PC-3 (cell line): Measurements from ENCODE around the gene IGSF9B. TPM values are rescaled to one million over a fixed set of nuclear protein-coding genes. Genes with fewer than 3 reads are reported as not detected.

Experiments used
- ATAC-seq: fragments of 200-7000 bp; cut with Tn5 transposase; 2 replicates; pipeline ENCODE4 v1.9.1; 2020; ENCODE audit warnings: mild to moderate bottlenecking, moderate library complexity
- BruUV-seq: library from RNA; stranded (reverse); fragments of 400-500 nt; replicated peaks from 2 replicates; lab custom pipeline; 2021; lab: Mats Ljungman, UMichigan
- CTCF ChIA-PET: fragments of 300-600 bp; sonication (Branson Sonifier 250); formaldehyde crosslinking; loops from one replicate; lab custom pipeline; 2022; ENCODE audit warnings: antibody characterized with exemption; lab: Charles Lee
- POLR2A ChIA-PET: fragments of 300-600 bp; sonication (Branson Sonifier 250); formaldehyde crosslinking; loops from one replicate; lab custom pipeline; 2022; ENCODE audit warnings: antibody characterized with exemption; ENCODE audit not compliant: unreplicated experiment; lab: Charles Lee
- DNase-seq: peaks from one replicate; pipeline ENCODE4 v3.0.0-alpha.2; 2015
- H2AFZ ChIP-seq: fragments of 300-600 bp; sonication (generic); 2 replicates; pipeline ENCODE4 v1.6.0; 2016; ENCODE audit warnings: antibody characterized with exemption, low read length
- H3F3A ChIP-seq: fragments of 300-600 bp; sonication (generic); one replicate; pipeline ENCODE4 v1.6.0; 2017; ENCODE audit warnings: antibody characterized with exemption, low read length, control low read depth, mild to moderate bottlenecking; ENCODE audit not compliant: unreplicated experiment
- H3K27ac ChIP-seq: fragments of 300-600 bp; sonication (generic); 2 replicates; pipeline ENCODE4 v1.5.1; 2016; ENCODE audit warnings: mild to moderate bottlenecking, low read length
- H3K27me3 ChIP-seq: fragments of 300-600 bp; sonication (generic); 2 replicates; pipeline ENCODE4 v1.6.1; 2016; ENCODE audit warnings: low read length, mixed read lengths
- H3K36me3 ChIP-seq: fragments of 300-600 bp; sonication (generic); 2 replicates; pipeline ENCODE4 v1.6.1; 2016; ENCODE audit warnings: low read depth, mixed run types, low read length, mixed read lengths
- H3K4me1 ChIP-seq: fragments of 300-600 bp; sonication (generic); 2 replicates; pipeline ENCODE4 v1.5.1; 2016; ENCODE audit warnings: low read length; ENCODE audit not compliant: insufficient read depth
- H3K4me2 ChIP-seq: fragments of 300-600 bp; sonication (generic); 2 replicates; pipeline ENCODE4 v1.6.0; 2016; ENCODE audit warnings: low read length
- H3K4me3 ChIP-seq: fragments of 300-600 bp; sonication (generic); 2 replicates; pipeline ENCODE4 v1.5.1; 2016; ENCODE audit warnings: mild to moderate bottlenecking, low read length, mixed read lengths
- H3K79me2 ChIP-seq: fragments of 300-600 bp; sonication (generic); 2 replicates; pipeline ENCODE4 v1.6.1; 2017; ENCODE audit warnings: low read length, mixed read lengths
- H3K9ac ChIP-seq: fragments of 300-600 bp; sonication (generic); 2 replicates; pipeline ENCODE4 v1.6.0; 2016; ENCODE audit warnings: mild to moderate bottlenecking, low read length
- H3K9me2 ChIP-seq: fragments of 300-600 bp; sonication (generic); replicated peaks from 2 replicates; pipeline ENCODE4 v1.6.1; 2016; ENCODE audit warnings: mixed run types, low read length, mixed read lengths
- H3K9me3 ChIP-seq: fragments of 300-600 bp; sonication (generic); 2 replicates; pipeline ENCODE4 v1.6.1; 2016; ENCODE audit warnings: low read length, mixed read lengths
- H4K20me1 ChIP-seq: fragments of 300-600 bp; sonication (generic); 2 replicates; pipeline ENCODE4 v1.6.1; 2016; ENCODE audit warnings: low read length, mixed read lengths
- EZH2 ChIP-seq: fragments of 300-600 bp; sonication (generic); IDR thresholded peaks from one replicate; pipeline ENCODE4 v1.6.1; 2017; ENCODE audit warnings: antibody characterized with exemption, mild to moderate bottlenecking, low read length; ENCODE audit not compliant: unreplicated experiment
- EZH2phosphoT487 ChIP-seq: fragments of 300-600 bp; sonication (generic); IDR thresholded peaks from 2 replicates; pipeline ENCODE4 v1.6.1; 2018; ENCODE audit warnings: mild to moderate bottlenecking, antibody characterized with exemption, low read length, borderline replicate concordance
- intact Hi-C: fragments of 100-400 bp; cut with micrococcal nuclease; formaldehyde crosslinking; loops from 2 replicates; pipeline ENCODE4 v1.9.0; 2023
- total RNA-seq: library from RNA; depleted of rRNA; stranded (reverse); fragments of >200 nt; gene quantifications from 2 replicates; pipeline ENCODE4 v1.2.3, GENCODE V29; 2014
- TF ChIP-seq, protein P1 (sequence below): fragments of 300-600 bp; sonication (generic); conservative IDR thresholded peaks from 2 replicates; pipeline ENCODE4 v1.5.1; 2017; ENCODE audit warnings: antibody characterized with exemption, low read depth, mild to moderate bottlenecking, low read length

IGSF9B gene
- total RNA-seq, 1 experiment from 2014 or later: 0.58 TPM

- no peak for ATAC-seq
- CTCF ChIA-PET: no interaction called here
- H3K9me2 ChIP-seq: no peaks in the 10 kb centered on the region
- no peak overlapping the region for H3K9ac ChIP-seq
- H3K4me3 ChIP-seq: no peak overlapping the region
- H3K27me3 ChIP-seq: no peaks in the 10 kb centered on the region; the same call in 1 of the 2 replicates
- no peaks in the 10 kb centered on the region for H3K79me2 ChIP-seq
- no peaks in the 10 kb centered on the region for H3K4me1 ChIP-seq
- H4K20me1 ChIP-seq: no peaks in the 10 kb centered on the region
- DNase-seq: no peak
- POLR2A ChIA-PET: no interaction called here
- no peak overlapping the region for H3K4me2 ChIP-seq
- no peaks in the 10 kb centered on the region for H3F3A ChIP-seq
- H3K36me3 ChIP-seq: no peaks in the 10 kb centered on the region
- no TSS peak for BruUV-seq
- no peaks in the 10 kb centered on the region for H3K9me3 ChIP-seq
- TF ChIP-seq EZH2 (no peak), EZH2phosphoT487 (no peak)
- TF ChIP-seq, protein P1, sequence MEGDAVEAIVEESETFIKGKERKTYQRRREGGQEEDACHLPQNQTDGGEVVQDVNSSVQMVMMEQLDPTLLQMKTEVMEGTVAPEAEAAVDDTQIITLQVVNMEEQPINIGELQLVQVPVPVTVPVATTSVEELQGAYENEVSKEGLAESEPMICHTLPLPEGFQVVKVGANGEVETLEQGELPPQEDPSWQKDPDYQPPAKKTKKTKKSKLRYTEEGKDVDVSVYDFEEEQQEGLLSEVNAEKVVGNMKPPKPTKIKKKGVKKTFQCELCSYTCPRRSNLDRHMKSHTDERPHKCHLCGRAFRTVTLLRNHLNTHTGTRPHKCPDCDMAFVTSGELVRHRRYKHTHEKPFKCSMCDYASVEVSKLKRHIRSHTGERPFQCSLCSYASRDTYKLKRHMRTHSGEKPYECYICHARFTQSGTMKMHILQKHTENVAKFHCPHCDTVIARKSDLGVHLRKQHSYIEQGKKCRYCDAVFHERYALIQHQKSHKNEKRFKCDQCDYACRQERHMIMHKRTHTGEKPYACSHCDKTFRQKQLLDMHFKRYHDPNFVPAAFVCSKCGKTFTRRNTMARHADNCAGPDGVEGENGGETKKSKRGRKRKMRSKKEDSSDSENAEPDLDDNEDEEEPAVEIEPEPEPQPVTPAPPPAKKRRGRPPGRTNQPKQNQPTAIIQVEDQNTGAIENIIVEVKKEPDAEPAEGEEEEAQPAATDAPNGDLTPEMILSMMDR: no peak
- H2AFZ ChIP-seq: no peak overlapping the region
- intact Hi-C loops: no loop called here
- no peak overlapping the region for H3K27ac ChIP-seq
Measured at GRCh38 chr11:133913761-133914160, 43.0 kb downstream of the IGSF9B start.

DNA sequence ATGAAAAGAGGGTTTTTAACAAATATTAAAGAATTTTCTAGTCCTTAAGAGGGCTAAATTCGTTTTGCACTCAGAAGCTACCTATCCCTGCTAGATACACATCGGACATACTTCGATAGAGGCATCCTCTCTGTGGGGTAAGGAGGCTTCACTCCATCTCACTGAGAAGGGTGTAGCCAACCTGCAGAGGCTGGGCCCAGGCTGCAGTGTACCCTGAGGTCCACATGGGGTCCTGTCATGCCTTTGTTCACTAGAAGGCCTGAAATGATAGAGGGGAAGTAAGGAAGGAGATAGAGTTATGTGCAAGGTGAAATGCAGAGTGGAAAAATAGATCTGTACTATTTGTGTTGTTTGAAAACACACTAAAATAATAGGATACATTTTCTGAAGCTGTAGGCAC is 45.6 kb downstream of the IGSF9B start:
- ATAC-seq (peak; percentile 50; the same call in 1 of the 2 replicates), DNase-seq (peak; percentile 7)
- H3F3A ChIP-seq: no peaks in the 10 kb centered on the region
- H2AFZ ChIP-seq: no peak overlapping the region
- intact Hi-C loops: no loop called here
- H3K4me2 ChIP-seq: no peak overlapping the region
- H3K27me3 ChIP-seq: no peaks in the 10 kb centered on the region; the same call in 1 of the 2 replicates
- no peak overlapping the region for H3K9ac ChIP-seq
- CTCF ChIA-PET: no interaction called here
- H3K79me2 ChIP-seq: no peaks in the 10 kb centered on the region
- no peaks in the 10 kb centered on the region for H3K36me3 ChIP-seq
- POLR2A ChIA-PET: no interaction called here
- TF ChIP-seq, protein P1: 0 out of 2 replicates have a peak, but pooled peaks have one; percentile 31
- TF ChIP-seq EZH2phosphoT487: no peak
- H3K9me2 ChIP-seq: no peaks in the 10 kb centered on the region
- H3K9me3 ChIP-seq: no peaks in the 10 kb centered on the region
- H3K27ac ChIP-seq: no peak overlapping the region
- no peaks in the 10 kb centered on the region for H3K4me1 ChIP-seq
- H4K20me1 ChIP-seq: no peaks in the 10 kb centered on the region
- BruUV-seq: no TSS peak
- H3K4me3 ChIP-seq: no peak overlapping the region

DNA sequence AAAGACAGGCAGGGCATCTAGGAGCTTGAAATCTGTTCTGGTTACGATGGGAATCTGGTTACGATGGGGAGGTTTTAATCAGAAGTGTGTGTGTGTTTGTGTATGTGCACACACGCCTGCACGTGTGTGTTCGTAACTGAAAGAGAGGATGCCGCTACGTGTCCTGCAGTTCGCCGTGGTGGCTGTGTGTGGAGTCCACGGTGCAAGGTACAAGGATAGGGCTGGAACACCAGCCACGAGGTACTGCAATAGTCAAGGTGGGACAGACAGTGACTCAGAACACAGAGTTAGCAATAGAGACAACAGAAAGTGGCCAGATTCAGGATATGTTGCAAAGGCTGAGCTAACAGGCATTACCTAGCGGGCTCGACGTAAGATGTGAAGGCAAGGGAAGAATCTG is 46.7 kb downstream of the IGSF9B start:
- Histone ChIP-seq H2AFZ (no peak overlapping the region), H3K4me2 (no peak overlapping the region), H4K20me1 (no peaks in the 10 kb centered on the region), H3K27ac (no peak overlapping the region), H3K4me3 (no peak overlapping the region), H3K36me3 (no peaks in the 10 kb centered on the region), H3K27me3 (no peaks in the 10 kb centered on the region; the same call in 1 of the 2 replicates), H3F3A (no peaks in the 10 kb centered on the region), H3K9me3 (no peaks in the 10 kb centered on the region), H3K79me2 (no peaks in the 10 kb centered on the region), H3K9ac (no peak overlapping the region), H3K4me1 (no peaks in the 10 kb centered on the region), H3K9me2 (no peaks in the 10 kb centered on the region)
- POLR2A ChIA-PET: no interaction called here
- DNase-seq (no peak), ATAC-seq (no peak)
- intact Hi-C loops: no loop called here
- CTCF ChIA-PET: no interaction called here
- TF ChIP-seq, protein P1: no peak
- TF ChIP-seq EZH2phosphoT487 (no peak), EZH2 (no peak)
- no TSS peak for BruUV-seq
